Mononuclear cell (primary cell): ENCODE measurements around the gene SPAG16. TPM values are rescaled to one million over a fixed set of nuclear protein-coding genes. Genes with fewer than 3 reads are reported as not detected.

Experiments used
- H3K27me3 ChIP-seq: 2 replicates; pipeline ENCODE4 v1.6.0; 2011; ENCODE audit warnings: low read length, control low read depth; ENCODE audit not compliant: insufficient read depth
- H3K4me1 ChIP-seq: 2 replicates; pipeline ENCODE4 v1.5.1; 2011; ENCODE audit warnings: mild to moderate bottlenecking, low read length, control low read depth; ENCODE audit not compliant: insufficient read depth
- H3K4me3 ChIP-seq: 2 replicates; pipeline ENCODE4 v1.5.1; 2011; ENCODE audit warnings: mild to moderate bottlenecking, low read length, moderate library complexity
- H3K9me3 ChIP-seq: 2 replicates; pipeline ENCODE4 v1.5.1; 2011; ENCODE audit warnings: low read depth, mild to moderate bottlenecking, control low read depth, low read length
- total RNA-seq: library from RNA; depleted of rRNA; stranded (reverse); fragments of >200 nt; gene quantifications from one replicate; pipeline ENCODE4 v1.2.3, GENCODE V29; 2012

SPAG16 gene
- total RNA-seq, 1 donor = 9.8 TPM

- Histone ChIP-seq H3K9me3 (no peaks in the 10 kb centered on the region), H3K4me1 (no peaks in the 10 kb centered on the region), H3K4me3 (no peak overlapping the region), H3K27me3 (no peaks in the 10 kb centered on the region)
Measured at GRCh38 chr2:214066862-214067261, 782.6 kb downstream of the SPAG16 start.

GRCh38 chr2:214069254-214069653 is 785.0 kb downstream of the SPAG16 start:
- no peak overlapping the region for H3K4me3 ChIP-seq
- no peaks in the 10 kb centered on the region for H3K4me1 ChIP-seq

GRCh38 chr2:214075456-214075855 is 791.2 kb downstream of the SPAG16 start:
- Histone ChIP-seq H3K4me3 (no peak overlapping the region), H3K9me3 (no peaks in the 10 kb centered on the region), H3K4me1 (no peaks in the 10 kb centered on the region), H3K27me3 (no peaks in the 10 kb centered on the region)

More at GRCh38 chr2:214069254-214069653, 785.0 kb downstream of the SPAG16 start:
- Histone ChIP-seq H3K9me3 (no peaks in the 10 kb centered on the region), H3K27me3 (no peaks in the 10 kb centered on the region)

GRCh38 chr2:214076527-214076926 is 792.3 kb downstream of the SPAG16 start:
- Histone ChIP-seq H3K9me3 (no peaks in the 10 kb centered on the region), H3K4me3 (no peak overlapping the region), H3K27me3 (no peaks in the 10 kb centered on the region), H3K4me1 (no peaks in the 10 kb centered on the region)

- Histone ChIP-seq H3K27me3 (no peaks in the 10 kb centered on the region), H3K4me1 (no peaks in the 10 kb centered on the region), H3K9me3 (no peaks in the 10 kb centered on the region), H3K4me3 (no peak overlapping the region)
Measured at GRCh38 chr2:214077727-214078126, 793.5 kb downstream of the SPAG16 start.

GRCh38 chr2:214079032-214079431 is 794.8 kb downstream of the SPAG16 start:
- no peak overlapping the region for H3K4me3 ChIP-seq
- no peaks in the 10 kb centered on the region for H3K4me1 ChIP-seq
- H3K27me3 ChIP-seq = no peaks in the 10 kb centered on the region
- no peaks in the 10 kb centered on the region for H3K9me3 ChIP-seq

- Histone ChIP-seq H3K9me3 (no peaks in the 10 kb centered on the region), H3K4me1 (no peaks in the 10 kb centered on the region), H3K4me3 (no peak overlapping the region), H3K27me3 (no peaks in the 10 kb centered on the region)
Measured at GRCh38 chr2:214088536-214088935, 804.3 kb downstream of the SPAG16 start.

GRCh38 chr2:214096208-214096715 is 812.0 kb downstream of the SPAG16 start:
- H3K9me3 ChIP-seq = no peaks in the 10 kb centered on the region
- no peaks in the 10 kb centered on the region for H3K4me1 ChIP-seq
- no peak overlapping the region for H3K4me3 ChIP-seq
- H3K27me3 ChIP-seq = no peaks in the 10 kb centered on the region

GRCh38 chr2:214098811-214099210 is 814.5 kb downstream of the SPAG16 start:
- no peak overlapping the region for H3K4me3 ChIP-seq
- no peaks in the 10 kb centered on the region for H3K9me3 ChIP-seq
- H3K4me1 ChIP-seq = no peaks in the 10 kb centered on the region
- H3K27me3 ChIP-seq = no peaks in the 10 kb centered on the region

GRCh38 chr2:214100488-214100887 is 816.2 kb downstream of the SPAG16 start:
- no peaks in the 10 kb centered on the region for H3K27me3 ChIP-seq
- no peaks in the 10 kb centered on the region for H3K9me3 ChIP-seq
- no peak overlapping the region for H3K4me3 ChIP-seq
- no peaks in the 10 kb centered on the region for H3K4me1 ChIP-seq

GRCh38 chr2:214103276-214104001 is 819.2 kb downstream of the SPAG16 start:
- no peaks in the 10 kb centered on the region for H3K9me3 ChIP-seq
- H3K4me1 ChIP-seq = no peaks in the 10 kb centered on the region
- H3K27me3 ChIP-seq = no peaks in the 10 kb centered on the region
- no peak overlapping the region for H3K4me3 ChIP-seq

GRCh38 chr2:214104219-214104618 is 820.0 kb downstream of the SPAG16 start:
- no peaks in the 10 kb centered on the region for H3K27me3 ChIP-seq
- no peaks in the 10 kb centered on the region for H3K9me3 ChIP-seq
- H3K4me3 ChIP-seq = no peak overlapping the region

GRCh38 chr2:214104967-214105366 is 820.7 kb downstream of the SPAG16 start:
- H3K9me3 ChIP-seq = no peaks in the 10 kb centered on the region
- no peaks in the 10 kb centered on the region for H3K27me3 ChIP-seq
- H3K4me1 ChIP-seq = no peaks in the 10 kb centered on the region
- no peak overlapping the region for H3K4me3 ChIP-seq

More at GRCh38 chr2:214104219-214104618, 820.0 kb downstream of the SPAG16 start:
- H3K4me1 ChIP-seq = no peaks in the 10 kb centered on the region

- Histone ChIP-seq H3K4me1 (no peaks in the 10 kb centered on the region), H3K4me3 (no peak overlapping the region), H3K9me3 (no peaks in the 10 kb centered on the region), H3K27me3 (no peaks in the 10 kb centered on the region)
Measured at GRCh38 chr2:214107726-214108125, 823.5 kb downstream of the SPAG16 start.

GRCh38 chr2:214108598-214108997 is 824.3 kb downstream of the SPAG16 start:
- Histone ChIP-seq H3K4me1 (no peaks in the 10 kb centered on the region), H3K27me3 (no peaks in the 10 kb centered on the region), H3K4me3 (no peak overlapping the region), H3K9me3 (no peaks in the 10 kb centered on the region)

- H3K9me3 ChIP-seq = peaks cover 15% of the 10 kb centered on the region
- no peaks in the 10 kb centered on the region for H3K4me1 ChIP-seq
- H3K4me3 ChIP-seq = no peak overlapping the region
- no peaks in the 10 kb centered on the region for H3K27me3 ChIP-seq
Measured at GRCh38 chr2:214117054-214117453, 832.8 kb downstream of the SPAG16 start.
